Esophagus muscularis mucosa (tissue), 4 donors: Measurements from ENCODE around the gene MIPOL1. TPM values are rescaled to one million over a fixed set of nuclear protein-coding genes. Genes with fewer than 3 reads are reported as not detected.

Experiments
- DNase-seq: peaks from one replicate; pipeline ENCODE4 v3.0.0-alpha.2; 2017; ENCODE audit errors: extremely low spot score
- H3K27ac ChIP-seq, 4 donors: fragments of 200-600 bp; sonication (generic); replicated peaks in 1 of 4; 1 replicate in 3 of 4; 2 replicates in 1 of 4; pipeline ENCODE4 v1.5.1; 2016 to 2019; ENCODE audit warnings: mild to moderate bottlenecking in 1 of 4
- H3K27me3 ChIP-seq, 4 donors: fragments of 200-600 bp; sonication (generic); one replicate each; pipeline versions ENCODE4 v1.5.1 to v1.6.0; 2016 to 2019
- H3K36me3 ChIP-seq, 4 donors: fragments of 200-600 bp; sonication (generic); one replicate each; pipeline ENCODE4 v1.5.1; 2016 to 2019
- H3K4me1 ChIP-seq, 4 donors: fragments of 200-600 bp; sonication (generic); one replicate each; pipeline ENCODE4 v1.5.1; 2016 to 2019
- H3K4me3 ChIP-seq, 4 donors: fragments of 200-600 bp; sonication (generic); 1 replicate in 2 of 4; 2 replicates in 2 of 4; pipeline ENCODE4 v1.5.1; 2016 to 2019; ENCODE audit warnings: mild to moderate bottlenecking in 4 of 4, moderate library complexity in 1 of 4
- H3K9me3 ChIP-seq, 4 donors: fragments of 200-600 bp; sonication (generic); 1 replicate in 3 of 4; 2 replicates in 1 of 4; pipeline ENCODE4 v1.5.1; 2016 to 2019
- EP300 ChIP-seq: sonication (generic); formaldehyde crosslinking; IDR thresholded peaks from one replicate; pipeline ENCODE4 v1.6.1; 2017; ENCODE audit warnings: antibody characterized with exemption
- POLR2A ChIP-seq: fragments of 450-650 bp; IDR thresholded peaks from one replicate; pipeline ENCODE4 v1.6.1; 2017; ENCODE audit warnings: antibody characterized with exemption, moderate library complexity, mild to moderate bottlenecking, low read depth
- POLR2AphosphoS5 ChIP-seq, 2 donors: sonication (generic); formaldehyde crosslinking; IDR thresholded peaks; one replicate each; pipeline ENCODE4 v1.6.1; 2017; ENCODE audit warnings: antibody characterized with exemption in 2 of 2
- WGBS: methylation state at CpG from one replicate; pipeline ENCODE4 v1.1.5; 2018; 5-methylcytosine and 5-hydroxymethylcytosine counted together
- intact Hi-C: fragments of 100-400 bp; cut with DNase I; formaldehyde crosslinking; loops from one replicate; pipeline ENCODE4 v1.15.1; 2023
- total RNA-seq, 4 donors: library from RNA; depleted of rRNA; stranded (reverse); fragments of >200 nt; gene quantifications; one replicate each; pipeline versions ENCODE4 v1.1.0 to v1.2.1, GENCODE V29; 2016
- TF ChIP-seq, protein P1 (sequence below), 3 experiments: fragments of 200-600 bp in 2 of 3; fragments of 450-650 bp in 1 of 3; sonication (generic) in 2 of 3; IDR thresholded peaks; one replicate each; pipeline ENCODE4 v1.5.1; 2017 to 2019; ENCODE audit warnings: antibody characterized with exemption in 3 of 3, mild to moderate bottlenecking in 2 of 3, moderate library complexity in 1 of 3

Gene MIPOL1
- total RNA-seq, 4 donors from 2014 or later: 6.5 to 21.2 (median 10.4) TPM

DNA sequence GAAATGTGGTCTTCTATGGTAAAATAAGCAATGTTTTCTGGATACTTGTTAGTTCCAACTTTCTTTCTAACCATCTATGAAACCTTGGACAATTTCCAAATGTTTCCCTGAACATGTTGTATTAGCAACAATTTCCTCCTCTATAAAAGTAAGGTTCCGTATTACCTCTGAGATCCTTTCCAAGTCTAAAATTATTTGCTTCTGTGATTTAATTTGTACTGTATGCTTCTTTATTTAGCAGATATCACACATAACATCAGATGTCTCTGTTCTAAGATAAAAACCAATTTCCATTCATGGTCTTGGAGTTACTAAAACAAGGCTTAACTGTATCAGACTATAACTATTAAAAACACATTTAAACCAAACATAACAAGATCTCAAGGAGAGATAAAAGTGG lies 220.1 kb downstream of the MIPOL1 start:
- intact Hi-C loops: no loop called here
- Histone ChIP-seq H3K9me3 (no peaks in the 10 kb centered on the region), H3K27me3 (no peaks in the 10 kb centered on the region), H3K4me1 (no peaks in the 10 kb centered on the region), H3K36me3 (no peaks in the 10 kb centered on the region), H3K27ac (no peak overlapping the region), H3K4me3 (no peak overlapping the region)
- 74% methylated on average over 1 of the region's 1 CpG for WGBS
- DNase-seq: no peak
- TF ChIP-seq, protein P1, sequence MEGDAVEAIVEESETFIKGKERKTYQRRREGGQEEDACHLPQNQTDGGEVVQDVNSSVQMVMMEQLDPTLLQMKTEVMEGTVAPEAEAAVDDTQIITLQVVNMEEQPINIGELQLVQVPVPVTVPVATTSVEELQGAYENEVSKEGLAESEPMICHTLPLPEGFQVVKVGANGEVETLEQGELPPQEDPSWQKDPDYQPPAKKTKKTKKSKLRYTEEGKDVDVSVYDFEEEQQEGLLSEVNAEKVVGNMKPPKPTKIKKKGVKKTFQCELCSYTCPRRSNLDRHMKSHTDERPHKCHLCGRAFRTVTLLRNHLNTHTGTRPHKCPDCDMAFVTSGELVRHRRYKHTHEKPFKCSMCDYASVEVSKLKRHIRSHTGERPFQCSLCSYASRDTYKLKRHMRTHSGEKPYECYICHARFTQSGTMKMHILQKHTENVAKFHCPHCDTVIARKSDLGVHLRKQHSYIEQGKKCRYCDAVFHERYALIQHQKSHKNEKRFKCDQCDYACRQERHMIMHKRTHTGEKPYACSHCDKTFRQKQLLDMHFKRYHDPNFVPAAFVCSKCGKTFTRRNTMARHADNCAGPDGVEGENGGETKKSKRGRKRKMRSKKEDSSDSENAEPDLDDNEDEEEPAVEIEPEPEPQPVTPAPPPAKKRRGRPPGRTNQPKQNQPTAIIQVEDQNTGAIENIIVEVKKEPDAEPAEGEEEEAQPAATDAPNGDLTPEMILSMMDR (IDR thresholded peaks at IDR 0.05): no peak
- TF ChIP-seq EP300 (no peak), POLR2A (no peak), POLR2AphosphoS5 (IDR thresholded peaks at IDR 0.05) (no peak)

DNA sequence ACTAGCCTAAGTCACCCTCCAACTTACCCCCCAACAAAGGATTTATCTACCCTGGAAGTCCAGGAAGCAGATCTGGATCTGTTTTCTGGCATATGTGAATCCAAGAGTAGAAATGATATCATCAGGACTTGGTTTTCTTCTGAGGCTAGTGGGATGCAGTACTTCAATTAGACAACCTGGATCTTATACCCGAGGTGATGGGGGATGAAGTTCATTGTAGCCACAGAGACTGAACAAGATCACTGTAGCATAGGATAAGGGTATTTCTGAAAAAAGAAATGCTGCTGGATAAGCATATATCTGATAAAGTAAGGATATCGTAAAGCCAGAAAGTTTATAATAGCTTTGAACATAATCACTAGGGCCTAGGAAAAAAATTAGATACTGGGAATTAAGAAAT lies 222.9 kb downstream of the MIPOL1 start:
- intact Hi-C loops: no loop called here
- WGBS: 93% methylated on average over 2 of the region's 2 CpGs
- Histone ChIP-seq H3K27me3 (no peaks in the 10 kb centered on the region), H3K9me3 (no peaks in the 10 kb centered on the region), H3K27ac (no peak overlapping the region), H3K4me3 (no peak overlapping the region), H3K36me3 (peaks cover 0 to 9% (median 0%) of the 10 kb centered on the region in 4 donors), H3K4me1 (no peaks in the 10 kb centered on the region)
- TF ChIP-seq POLR2AphosphoS5 (IDR thresholded peaks at IDR 0.05): no peak
- DNase-seq: no peak

DNA sequence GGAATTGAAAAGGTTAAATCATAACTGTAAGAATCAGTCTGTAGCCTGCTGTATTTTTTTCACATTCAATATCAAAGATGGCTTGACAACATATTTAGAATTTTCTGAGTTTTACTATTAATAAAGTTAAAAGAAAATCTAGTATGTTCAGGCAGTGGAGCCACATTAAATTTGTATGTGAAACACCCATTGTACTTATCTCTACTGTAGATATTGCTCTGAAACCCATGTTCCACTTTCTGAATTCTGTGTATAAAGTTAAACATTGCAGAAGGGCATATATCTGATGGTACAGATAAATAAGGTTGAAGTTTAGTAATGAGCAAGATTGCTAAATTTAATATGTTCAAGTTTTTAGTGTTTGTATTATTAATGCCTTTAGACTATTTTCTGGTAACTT lies 224.6 kb downstream of the MIPOL1 start:
- Histone ChIP-seq H3K4me3 (no peak overlapping the region), H3K36me3 (peaks cover 0 to 9% (median 0%) of the 10 kb centered on the region in 4 donors), H3K27ac (no peak overlapping the region), H3K27me3 (no peaks in the 10 kb centered on the region), H3K9me3 (no peaks in the 10 kb centered on the region), H3K4me1 (no peaks in the 10 kb centered on the region)
- intact Hi-C loops: no loop called here
- no peak for TF ChIP-seq EP300
- TF ChIP-seq POLR2AphosphoS5 (IDR thresholded peaks at IDR 0.05): no peak
- no peak for TF ChIP-seq POLR2A
- TF ChIP-seq, protein P1 (IDR thresholded peaks at IDR 0.05): no peak
- DNase-seq: no peak

DNA sequence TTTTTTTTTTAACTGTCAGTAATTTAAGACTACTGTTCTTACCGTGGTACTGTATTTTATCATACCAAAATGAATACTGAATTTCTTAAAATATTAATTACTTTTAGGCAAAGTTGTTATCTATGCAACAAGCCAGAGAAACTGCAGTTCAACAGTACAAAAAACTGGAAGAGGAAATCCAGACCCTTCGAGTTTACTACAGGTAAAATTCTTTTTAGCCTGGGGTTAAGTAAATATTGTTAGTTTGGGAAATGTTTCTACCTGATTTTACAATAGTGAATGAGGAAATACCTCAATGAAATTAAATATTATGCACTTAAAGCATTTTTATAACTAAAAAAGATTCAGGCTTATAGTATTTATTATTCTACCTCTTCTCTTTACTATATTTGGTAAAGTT lies 225.0 kb downstream of the MIPOL1 start:
- no peaks in the 10 kb centered on the region for H3K4me1 ChIP-seq
- TF ChIP-seq POLR2AphosphoS5 (IDR thresholded peaks at IDR 0.05): no peak
- TF ChIP-seq POLR2A: no peak
- TF ChIP-seq EP300: no peak
- TF ChIP-seq, protein P1 (IDR thresholded peaks at IDR 0.05): no peak
- H3K9me3 ChIP-seq: no peaks in the 10 kb centered on the region
- no peaks in the 10 kb centered on the region for H3K27me3 ChIP-seq
- 83% methylated on average over 2 of the region's 2 CpGs for WGBS
- H3K36me3 ChIP-seq: peaks cover 0 to 9% (median 0%) of the 10 kb centered on the region in 4 donors
- H3K27ac ChIP-seq: no peak overlapping the region
- intact Hi-C loops: no loop called here
- H3K4me3 ChIP-seq: no peak overlapping the region
- no peak for DNase-seq

DNA sequence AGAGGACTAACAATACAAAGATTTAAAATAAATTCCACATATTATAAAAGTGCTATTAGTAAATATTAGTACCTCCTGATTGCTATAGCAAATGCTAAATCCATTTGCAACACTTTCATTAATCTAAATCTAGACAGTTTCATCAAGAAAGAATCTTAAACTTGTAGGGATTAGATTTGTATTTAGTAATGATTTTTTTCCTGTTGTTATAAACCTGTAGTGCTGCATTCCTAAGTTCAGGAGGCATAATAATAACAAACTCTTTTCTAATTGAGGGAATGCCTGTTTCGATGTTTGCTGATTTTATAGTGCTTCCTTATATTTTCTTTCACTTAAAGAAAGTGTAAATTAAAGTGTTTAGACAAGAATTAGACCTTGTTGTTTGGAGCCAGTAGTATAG lies 231.2 kb downstream of the MIPOL1 start:
- Histone ChIP-seq H3K4me1 (no peaks in the 10 kb centered on the region), H3K27ac (no peak overlapping the region), H3K9me3 (no peaks in the 10 kb centered on the region), H3K4me3 (no peak overlapping the region), H3K36me3 (peaks cover 0 to 8% (median 0%) of the 10 kb centered on the region in 4 donors), H3K27me3 (no peaks in the 10 kb centered on the region)
- TF ChIP-seq, protein P1 (IDR thresholded peaks at IDR 0.05): no peak
- no peak for TF ChIP-seq POLR2AphosphoS5 (IDR thresholded peaks at IDR 0.05)
- no peak for TF ChIP-seq EP300
- no peak for TF ChIP-seq POLR2A
- no peak for DNase-seq
- intact Hi-C loops: no loop called here
- 93% methylated on average over 1 of the region's 1 CpG for WGBS
